Neural progenitor cell (in vitro differentiated cells): ENCODE data around the gene KIFC3.

ENCODE experiments used
- CTCF ChIP-seq: fragments of 200-600 bp; sonication (generic); IDR thresholded peaks from 2 replicates; pipeline ENCODE4 v1.5.1; 2017; ENCODE audit warnings: antibody characterized with exemption, mild to moderate bottlenecking
- EZH2 ChIP-seq: fragments of 200-600 bp; sonication (generic); IDR thresholded peaks from 2 replicates; pipeline ENCODE4 v1.6.1; 2017; ENCODE audit warnings: antibody characterized with exemption, mild to moderate bottlenecking, moderate library complexity

- TF ChIP-seq CTCF (no peak), EZH2 (no peak)
Observed at GRCh38 chr16:57734308-57734924, 67.9 kb downstream of the KIFC3 start.
